KMS-11 (cell line): ENCODE measurements around the gene ALAD.
"Not testable (repeated sequence)": the region's sequence is repeated elsewhere in the genome, so short reads cannot be mapped to it uniquely, and the experiment has no call there.

Source experiments
- H2AFZ ChIP-seq: fragments of 200-600 bp; sonication (generic); 2 replicates; pipeline ENCODE4 v1.6.1; 2016; ENCODE audit warnings: antibody characterized with exemption, mixed run types, low read depth
- H3K27ac ChIP-seq: fragments of 200-600 bp; sonication (generic); 2 replicates; pipeline ENCODE4 v1.6.1; 2016; ENCODE audit warnings: mild to moderate bottlenecking, mixed run types
- H3K27me3 ChIP-seq: fragments of 200-600 bp; sonication (generic); 2 replicates; pipeline ENCODE4 v1.6.1; 2017; ENCODE audit warnings: mild to moderate bottlenecking, low read depth, mixed run types, moderate library complexity; ENCODE audit not compliant: insufficient read depth
- H3K36me3 ChIP-seq: fragments of 200-600 bp; sonication (generic); 2 replicates; pipeline ENCODE4 v1.6.1; 2017; ENCODE audit warnings: mild to moderate bottlenecking, mixed run types; ENCODE audit not compliant: insufficient read depth
- H3K4me1 ChIP-seq: fragments of 200-600 bp; sonication (generic); 2 replicates; pipeline ENCODE4 v1.6.1; 2016; ENCODE audit warnings: mild to moderate bottlenecking, low read depth, mixed run types; ENCODE audit not compliant: poor library complexity, severe bottlenecking
- H3K4me2 ChIP-seq: fragments of 200-600 bp; sonication (generic); 2 replicates; pipeline ENCODE4 v1.7.0; 2016; ENCODE audit warnings: mild to moderate bottlenecking, mixed run types
- H3K4me3 ChIP-seq: fragments of 200-600 bp; sonication (generic); IDR thresholded peaks from 2 replicates; pipeline ENCODE4 v1.6.1; 2017; ENCODE audit warnings: low read depth, low read length, mixed read lengths; ENCODE audit not compliant: insufficient read depth
- H3K79me2 ChIP-seq: fragments of 200-600 bp; sonication (generic); 2 replicates; pipeline ENCODE4 v1.6.1; 2016; ENCODE audit warnings: low read depth, mixed run types; ENCODE audit not compliant: insufficient read depth
- H3K9ac ChIP-seq: fragments of 200-600 bp; sonication (generic); 2 replicates; pipeline ENCODE4 v1.6.1; 2016; ENCODE audit warnings: mild to moderate bottlenecking, mixed run types
- H4K20me1 ChIP-seq: fragments of 200-600 bp; sonication (generic); 2 replicates; pipeline ENCODE4 v1.6.1; 2016; ENCODE audit warnings: mild to moderate bottlenecking, mixed run types; ENCODE audit not compliant: insufficient read depth
- TF ChIP-seq, protein P1 (sequence below): fragments of 200-600 bp; sonication (generic); conservative IDR thresholded peaks from 2 replicates; pipeline ENCODE4 v1.6.1; 2017; ENCODE audit warnings: low read depth, mild to moderate bottlenecking, antibody characterized with exemption, low read length, moderate library complexity, mixed read lengths

ALAD gene

DNA sequence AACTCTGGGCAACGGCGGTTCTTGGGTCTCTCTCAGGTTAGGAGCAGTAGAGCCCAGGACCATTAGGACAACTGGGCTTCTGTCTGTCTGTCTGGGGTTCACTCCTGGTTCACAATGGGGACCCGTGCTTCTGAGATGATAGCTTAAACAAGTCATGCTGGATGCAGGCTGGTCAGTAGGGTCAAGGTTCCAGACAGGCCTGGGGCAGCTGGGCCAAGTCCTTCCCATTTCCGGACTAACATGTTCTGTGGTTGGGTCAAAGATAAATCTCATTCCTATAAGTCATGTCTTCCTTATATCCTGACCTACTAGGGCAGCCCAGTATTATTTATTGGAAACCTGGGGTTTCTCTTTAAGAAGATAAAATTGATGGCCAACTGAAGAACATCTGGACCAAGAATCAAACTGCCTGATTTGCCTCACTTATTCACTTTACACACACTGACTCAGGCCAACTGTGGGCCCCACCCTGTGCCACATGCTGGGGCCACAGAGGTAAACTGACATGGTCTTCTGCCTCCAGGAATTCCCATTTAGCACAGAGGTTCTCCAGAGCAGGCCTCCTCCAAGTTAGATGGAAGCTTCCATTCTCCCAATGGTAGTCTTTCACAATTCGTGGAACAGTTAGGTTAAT is 32.6 kb downstream of the ALAD start:
- H4K20me1 ChIP-seq: no peaks in the 10 kb centered on the region
- no peak overlapping the region for H3K27ac ChIP-seq
- no peak overlapping the region for H3K9ac ChIP-seq
- H3K4me3 ChIP-seq: no peak overlapping the region
- no peaks in the 10 kb centered on the region for H3K4me1 ChIP-seq
- H3K4me2 ChIP-seq: no peak overlapping the region
- no peaks in the 10 kb centered on the region for H3K36me3 ChIP-seq
- no peaks in the 10 kb centered on the region for H3K27me3 ChIP-seq
- H2AFZ ChIP-seq: no peak overlapping the region
- TF ChIP-seq, protein P1, sequence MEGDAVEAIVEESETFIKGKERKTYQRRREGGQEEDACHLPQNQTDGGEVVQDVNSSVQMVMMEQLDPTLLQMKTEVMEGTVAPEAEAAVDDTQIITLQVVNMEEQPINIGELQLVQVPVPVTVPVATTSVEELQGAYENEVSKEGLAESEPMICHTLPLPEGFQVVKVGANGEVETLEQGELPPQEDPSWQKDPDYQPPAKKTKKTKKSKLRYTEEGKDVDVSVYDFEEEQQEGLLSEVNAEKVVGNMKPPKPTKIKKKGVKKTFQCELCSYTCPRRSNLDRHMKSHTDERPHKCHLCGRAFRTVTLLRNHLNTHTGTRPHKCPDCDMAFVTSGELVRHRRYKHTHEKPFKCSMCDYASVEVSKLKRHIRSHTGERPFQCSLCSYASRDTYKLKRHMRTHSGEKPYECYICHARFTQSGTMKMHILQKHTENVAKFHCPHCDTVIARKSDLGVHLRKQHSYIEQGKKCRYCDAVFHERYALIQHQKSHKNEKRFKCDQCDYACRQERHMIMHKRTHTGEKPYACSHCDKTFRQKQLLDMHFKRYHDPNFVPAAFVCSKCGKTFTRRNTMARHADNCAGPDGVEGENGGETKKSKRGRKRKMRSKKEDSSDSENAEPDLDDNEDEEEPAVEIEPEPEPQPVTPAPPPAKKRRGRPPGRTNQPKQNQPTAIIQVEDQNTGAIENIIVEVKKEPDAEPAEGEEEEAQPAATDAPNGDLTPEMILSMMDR: no peak
- no peaks in the 10 kb centered on the region for H3K79me2 ChIP-seq

DNA sequence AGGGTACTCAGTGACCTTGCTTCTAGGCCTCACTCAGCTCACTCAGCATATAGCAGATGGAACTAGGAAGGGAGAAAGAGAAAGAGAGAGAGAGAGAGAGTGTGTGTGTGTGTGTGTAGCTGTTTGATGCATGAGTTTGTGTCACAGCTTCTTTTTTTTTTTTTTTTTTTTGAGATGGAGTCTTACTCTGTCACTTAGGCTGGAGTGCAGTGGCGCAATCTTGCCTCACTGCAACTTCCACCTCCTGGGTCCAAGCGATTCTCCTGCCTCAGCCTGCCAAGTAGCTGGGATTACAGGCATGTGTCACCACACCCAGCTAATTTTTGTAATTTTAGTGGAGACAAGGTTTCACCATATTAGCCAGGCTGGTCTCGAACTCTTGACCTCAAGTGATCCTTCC is 35.4 kb downstream of the ALAD start:
- H3K27ac ChIP-seq, H3K79me2 ChIP-seq, H3K9ac ChIP-seq: not testable (repeated sequence)

DNA sequence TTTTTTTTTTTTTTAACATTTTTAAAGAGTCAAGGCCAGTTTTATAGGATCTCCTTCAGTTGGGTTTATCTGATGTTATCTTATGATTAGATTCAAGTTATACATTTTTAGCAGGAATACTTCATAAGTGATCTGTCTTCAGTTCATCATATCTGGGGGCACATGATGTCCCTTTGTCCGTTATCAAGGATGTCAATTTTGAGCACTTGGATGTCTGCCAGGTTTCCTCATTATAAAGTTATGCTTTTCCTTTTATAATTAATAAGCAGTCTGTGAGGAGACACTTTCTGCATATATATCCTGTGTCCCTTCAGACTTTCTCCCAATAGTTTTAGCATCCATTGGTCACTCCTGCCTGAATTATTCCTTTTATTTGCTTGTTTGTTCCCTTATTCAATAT is 36.1 kb downstream of the ALAD start:
- no peak overlapping the region for H3K4me2 ChIP-seq
- H3K9ac ChIP-seq: no peak overlapping the region
- no peaks in the 10 kb centered on the region for H3K27me3 ChIP-seq
- H2AFZ ChIP-seq: no peak overlapping the region
- H3K36me3 ChIP-seq: no peaks in the 10 kb centered on the region
- no peaks in the 10 kb centered on the region for H3K4me1 ChIP-seq
- H3K4me3 ChIP-seq: no peak overlapping the region
- H4K20me1 ChIP-seq: no peaks in the 10 kb centered on the region
- H3K27ac ChIP-seq: no peak overlapping the region
- H3K79me2 ChIP-seq: no peaks in the 10 kb centered on the region
- TF ChIP-seq, protein P1: no peak

More for the DNA sequence above, 35.4 kb downstream of the ALAD start:
- H3K36me3 ChIP-seq, H3K4me3 ChIP-seq, H2AFZ ChIP-seq, H3K4me1 ChIP-seq, H3K27me3 ChIP-seq, H3K4me2 ChIP-seq, H4K20me1 ChIP-seq: not testable (repeated sequence)

DNA sequence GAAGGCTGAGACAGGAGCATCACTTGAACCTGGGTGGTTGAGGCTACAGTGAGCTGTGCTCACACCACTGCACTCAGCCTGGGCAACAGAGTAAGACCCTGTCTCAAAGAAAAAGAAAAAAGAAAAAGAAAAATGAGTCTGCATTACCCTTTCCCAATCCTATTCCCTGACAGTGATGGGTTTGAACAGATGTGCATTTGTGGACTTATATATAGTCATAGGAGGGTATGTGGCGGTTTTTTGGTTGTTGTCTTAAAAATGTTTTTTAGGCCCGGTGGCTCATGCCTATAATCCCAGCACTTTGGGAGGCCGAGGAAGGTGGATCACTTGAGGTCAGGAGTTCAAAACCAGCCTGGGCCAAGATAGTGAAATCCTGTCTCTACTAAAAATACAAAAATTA is 37.7 kb downstream of the ALAD start:
- no peaks in the 10 kb centered on the region for H3K79me2 ChIP-seq
- no peaks in the 10 kb centered on the region for H3K27me3 ChIP-seq
- H3K4me1 ChIP-seq: no peaks in the 10 kb centered on the region
- TF ChIP-seq, protein P1: no peak
- no peak overlapping the region for H3K4me2 ChIP-seq
- no peak overlapping the region for H2AFZ ChIP-seq
- no peaks in the 10 kb centered on the region for H3K36me3 ChIP-seq
- no peaks in the 10 kb centered on the region for H4K20me1 ChIP-seq
- H3K27ac ChIP-seq: no peak overlapping the region
- H3K4me3 ChIP-seq: no peak overlapping the region
- no peak overlapping the region for H3K9ac ChIP-seq

DNA sequence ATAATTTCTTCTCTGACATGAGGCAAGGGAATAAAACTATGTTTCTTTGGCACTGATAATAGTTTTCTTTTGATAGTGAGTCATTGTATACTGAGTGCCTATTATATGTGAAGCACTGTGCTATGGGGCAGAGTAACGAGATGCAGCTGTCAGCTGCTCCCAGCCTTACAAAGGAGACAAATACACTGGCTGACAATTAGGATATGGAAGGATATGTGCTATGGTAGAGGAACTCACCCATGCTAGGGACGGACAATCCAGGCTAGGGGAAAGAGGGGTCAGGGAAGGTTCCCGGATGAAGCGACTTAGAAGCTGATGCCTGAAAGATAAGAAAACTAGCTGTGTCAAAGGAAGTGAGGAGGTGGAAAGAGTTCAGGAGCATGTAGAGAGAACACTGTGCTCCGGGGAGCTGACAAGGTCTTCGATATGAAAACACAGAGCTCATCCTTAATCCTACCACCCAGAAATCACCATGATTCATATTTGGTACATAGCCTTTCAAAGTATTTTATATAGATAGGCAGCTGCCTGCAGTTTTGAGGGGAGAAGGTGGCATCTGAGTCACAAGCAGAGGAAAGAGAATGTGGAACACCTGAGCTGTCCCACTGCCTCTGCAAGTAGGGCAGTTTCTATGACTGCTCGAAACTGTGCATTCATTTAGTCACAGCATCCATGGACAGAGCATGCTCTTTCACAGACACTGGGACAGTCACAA is 39.6 kb downstream of the ALAD start:
- Histone ChIP-seq H3K27ac (no peak overlapping the region), H4K20me1 (no peaks in the 10 kb centered on the region), H3K79me2 (no peaks in the 10 kb centered on the region), H3K4me2 (no peak overlapping the region), H3K27me3 (no peaks in the 10 kb centered on the region), H3K9ac (no peak overlapping the region), H2AFZ (no peak overlapping the region), H3K4me3 (no peak overlapping the region), H3K36me3 (no peaks in the 10 kb centered on the region), H3K4me1 (no peaks in the 10 kb centered on the region)
- TF ChIP-seq, protein P1: no peak
